ENCODE measurements around the gene TPSAB1.

DNA sequence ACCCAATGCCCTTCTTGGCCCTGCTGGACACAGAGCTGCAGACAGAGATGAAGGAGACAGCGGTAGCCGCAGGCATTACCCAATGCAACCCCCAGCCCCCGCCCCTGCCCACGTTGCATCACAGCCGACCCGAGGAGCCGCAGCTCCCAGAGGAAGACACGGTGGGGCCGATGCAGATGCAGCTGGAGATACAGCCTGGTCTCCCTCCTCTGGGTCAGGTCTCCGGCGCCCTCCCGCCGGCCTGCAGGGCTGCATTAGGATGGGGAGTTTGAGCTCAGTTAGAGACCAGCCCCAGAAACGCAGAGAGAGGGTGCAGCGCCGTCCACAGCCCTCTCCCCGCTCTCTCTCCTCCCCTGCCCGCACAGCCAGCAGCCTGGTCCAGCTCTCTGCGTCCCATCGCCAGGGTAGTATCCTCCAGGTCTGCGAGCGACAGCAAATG is 49.6 kb downstream of the TPSAB1 start:
- TF ChIP-seq, protein P1, sequence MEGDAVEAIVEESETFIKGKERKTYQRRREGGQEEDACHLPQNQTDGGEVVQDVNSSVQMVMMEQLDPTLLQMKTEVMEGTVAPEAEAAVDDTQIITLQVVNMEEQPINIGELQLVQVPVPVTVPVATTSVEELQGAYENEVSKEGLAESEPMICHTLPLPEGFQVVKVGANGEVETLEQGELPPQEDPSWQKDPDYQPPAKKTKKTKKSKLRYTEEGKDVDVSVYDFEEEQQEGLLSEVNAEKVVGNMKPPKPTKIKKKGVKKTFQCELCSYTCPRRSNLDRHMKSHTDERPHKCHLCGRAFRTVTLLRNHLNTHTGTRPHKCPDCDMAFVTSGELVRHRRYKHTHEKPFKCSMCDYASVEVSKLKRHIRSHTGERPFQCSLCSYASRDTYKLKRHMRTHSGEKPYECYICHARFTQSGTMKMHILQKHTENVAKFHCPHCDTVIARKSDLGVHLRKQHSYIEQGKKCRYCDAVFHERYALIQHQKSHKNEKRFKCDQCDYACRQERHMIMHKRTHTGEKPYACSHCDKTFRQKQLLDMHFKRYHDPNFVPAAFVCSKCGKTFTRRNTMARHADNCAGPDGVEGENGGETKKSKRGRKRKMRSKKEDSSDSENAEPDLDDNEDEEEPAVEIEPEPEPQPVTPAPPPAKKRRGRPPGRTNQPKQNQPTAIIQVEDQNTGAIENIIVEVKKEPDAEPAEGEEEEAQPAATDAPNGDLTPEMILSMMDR (conservative IDR thresholded peaks at IDR 0.05; ENCODE audit: low read length), result no peak
- TF ChIP-seq EZH2phosphoT487 (IDR thresholded peaks at IDR 0.05; ENCODE audit: borderline replicate concordance), result no peak
